Astrocyte (in vitro differentiated cells and primary cell): ENCODE data around the gene TTC27. TPM values are rescaled to one million over a fixed set of nuclear protein-coding genes. Genes with fewer than 3 reads are reported as not detected.

ENCODE experiments used
- DNase-seq: peaks from one replicate; pipeline ENCODE4 v3.0.0-alpha.2; 2010; ENCODE audit warnings: low read depth
- FAIRE-seq: peaks from 2 replicates; lab custom pipeline; 2011; peaks lifted over from hg19 to GRCh38; lab: Jason Lieb, UNC
- H2AFZ ChIP-seq: 2 replicates; pipeline ENCODE4 v1.6.0; 2012; ENCODE audit warnings: low read depth, low read length, inconsistent platforms
- H3K27ac ChIP-seq: 2 replicates; pipeline ENCODE4 v1.5.1; 2011; ENCODE audit warnings: low read depth, low read length, inconsistent platforms
- H3K27me3 ChIP-seq: 2 replicates; pipeline ENCODE4 v1.6.0; 2011; ENCODE audit warnings: low read length, inconsistent platforms; ENCODE audit not compliant: insufficient read depth
- H3K36me3 ChIP-seq: 2 replicates; pipeline ENCODE4 v1.5.1; 2011; ENCODE audit warnings: low read length, inconsistent platforms; ENCODE audit not compliant: insufficient read depth
- H3K4me1 ChIP-seq: 2 replicates; pipeline ENCODE4 v1.5.1; 2011; ENCODE audit warnings: low read length, inconsistent platforms; ENCODE audit not compliant: insufficient read depth
- H3K4me2 ChIP-seq: 2 replicates; pipeline ENCODE4 v1.6.0; 2012; ENCODE audit warnings: low read length, inconsistent platforms
- H3K4me3 ChIP-seq: 2 replicates; pipeline ENCODE4 v1.5.1; 2011; ENCODE audit warnings: low read depth, mild to moderate bottlenecking, low read length, inconsistent platforms; ENCODE audit not compliant: insufficient read depth
- H3K79me2 ChIP-seq: 2 replicates; pipeline ENCODE4 v1.6.0; 2012; ENCODE audit warnings: mild to moderate bottlenecking, low read length, inconsistent platforms; ENCODE audit not compliant: insufficient read depth
- H3K9ac ChIP-seq: 2 replicates; pipeline ENCODE4 v1.6.0; 2012; ENCODE audit warnings: mild to moderate bottlenecking, low read length, inconsistent platforms
- H3K9me3 ChIP-seq: 2 replicates; pipeline ENCODE4 v1.5.1; 2012; ENCODE audit warnings: low read depth, mild to moderate bottlenecking, low read length, inconsistent platforms; ENCODE audit not compliant: insufficient read depth
- H4K20me1 ChIP-seq: 2 replicates; pipeline ENCODE4 v1.6.0; 2012; ENCODE audit warnings: low read length, inconsistent platforms; ENCODE audit not compliant: insufficient read depth
- H3K27ac Mint-ChIP-seq: one replicate; pipeline ENCODE4 v1.8.0; 2021; ENCODE audit warnings: mild to moderate bottlenecking, mixed read lengths; ENCODE audit not compliant: unreplicated experiment
- H3K27me3 Mint-ChIP-seq: one replicate; pipeline ENCODE4 v1.8.0; 2021; ENCODE audit warnings: low read depth, mixed read lengths; ENCODE audit not compliant: unreplicated experiment
- H3K36me3 Mint-ChIP-seq: one replicate; pipeline ENCODE4 v1.8.0; 2021; ENCODE audit warnings: low read depth, mixed read lengths; ENCODE audit not compliant: unreplicated experiment
- H3K4me1 Mint-ChIP-seq: one replicate; pipeline ENCODE4 v1.8.0; 2021; ENCODE audit warnings: low read depth, mixed read lengths; ENCODE audit not compliant: unreplicated experiment
- H3K4me3 Mint-ChIP-seq: one replicate; pipeline ENCODE4 v1.8.0; 2021; ENCODE audit warnings: mild to moderate bottlenecking, moderate library complexity, mixed read lengths; ENCODE audit not compliant: unreplicated experiment
- H3K9me3 Mint-ChIP-seq: one replicate; pipeline ENCODE4 v1.8.0; 2021; ENCODE audit warnings: mild to moderate bottlenecking, mixed read lengths; ENCODE audit not compliant: unreplicated experiment
- CTCF ChIP-seq: IDR thresholded peaks from 2 replicates; pipeline ENCODE4 v1.5.1; 2011; ENCODE audit warnings: low read depth, mild to moderate bottlenecking, inconsistent platforms, low read length, moderate library complexity; ENCODE audit not compliant: insufficient read depth
- EZH2 ChIP-seq: IDR thresholded peaks from 2 replicates; pipeline ENCODE4 v1.6.1; 2012; ENCODE audit warnings: mild to moderate bottlenecking, low read length, inconsistent platforms; ENCODE audit not compliant: insufficient read depth
- total RNA-seq: library from RNA; stranded (reverse); gene quantifications from 2 replicates; pipeline ENCODE4 v1.2.1, GENCODE V29; 2021

Gene TTC27
- total RNA-seq, 1 donor from 2014 or later, result 25.1 TPM

GRCh38 chr2:32719430-32719829 is 91.6 kb downstream of the TTC27 start:
- Histone ChIP-seq H3K4me2 (no peak overlapping the region), H3K27me3 (no peaks in the 10 kb centered on the region), H3K79me2 (no peaks in the 10 kb centered on the region), H2AFZ (no peak overlapping the region), H3K36me3 (no peaks in the 10 kb centered on the region), H3K4me3 (no peak overlapping the region), H3K4me1 (peaks cover 8% of the 10 kb centered on the region), H3K9me3 (no peaks in the 10 kb centered on the region), H3K27ac (no peak overlapping the region), H4K20me1 (no peaks in the 10 kb centered on the region), H3K9ac (no peak overlapping the region)
- Mint-ChIP-seq H3K27me3 (no peaks in the 10 kb centered on the region), H3K36me3 (peaks cover 12% of the 10 kb centered on the region), H3K9me3 (peaks cover 2% of the 10 kb centered on the region), H3K27ac (no peak overlapping the region), H3K4me3 (no peak overlapping the region), H3K4me1 (peaks cover 16% of the 10 kb centered on the region)
- no peak for TF ChIP-seq CTCF
- no peak for TF ChIP-seq EZH2
- DNase-seq (no peak), FAIRE-seq (no peak)

GRCh38 chr2:32719933-32720716 is 92.3 kb downstream of the TTC27 start:
- H3K27me3 ChIP-seq, result no peaks in the 10 kb centered on the region
- DNase-seq, result no peak
- FAIRE-seq, result no peak
- no peaks in the 10 kb centered on the region for H4K20me1 ChIP-seq
- H3K4me2 ChIP-seq, result no peak overlapping the region
- Mint-ChIP-seq H3K36me3 (peaks cover 12% of the 10 kb centered on the region), H3K4me1 (peaks cover 12% of the 10 kb centered on the region), H3K27me3 (no peaks in the 10 kb centered on the region), H3K9me3 (peaks cover 2% of the 10 kb centered on the region), H3K27ac (no peak overlapping the region), H3K4me3 (no peak overlapping the region)
- peaks cover 8% of the 10 kb centered on the region for H3K4me1 ChIP-seq
- TF ChIP-seq EZH2 (no peak), CTCF (no peak)
- H2AFZ ChIP-seq, result no peak overlapping the region
- no peak overlapping the region for H3K4me3 ChIP-seq
- no peaks in the 10 kb centered on the region for H3K36me3 ChIP-seq
- no peak overlapping the region for H3K9ac ChIP-seq
- H3K27ac ChIP-seq, result no peak overlapping the region
- H3K79me2 ChIP-seq, result no peaks in the 10 kb centered on the region
- no peaks in the 10 kb centered on the region for H3K9me3 ChIP-seq

- no peak overlapping the region for H3K9ac ChIP-seq
- H3K9me3 Mint-ChIP-seq, result peaks cover 2% of the 10 kb centered on the region
Observed at GRCh38 chr2:32720771-32721170, 92.9 kb downstream of the TTC27 start.

More at GRCh38 chr2:32720771-32721170, 92.9 kb downstream of the TTC27 start:
- Mint-ChIP-seq H3K4me3 (no peak overlapping the region), H3K36me3 (peaks cover 18% of the 10 kb centered on the region), H3K27ac (no peak overlapping the region), H3K27me3 (no peaks in the 10 kb centered on the region), H3K4me1 (peaks cover 6% of the 10 kb centered on the region)
- DNase-seq (no peak), FAIRE-seq (no peak)
- no peak for TF ChIP-seq CTCF
- no peak for TF ChIP-seq EZH2
- Histone ChIP-seq H3K27ac (no peak overlapping the region), H3K79me2 (no peaks in the 10 kb centered on the region), H3K9me3 (no peaks in the 10 kb centered on the region), H3K4me1 (peaks cover 2% of the 10 kb centered on the region), H3K4me3 (no peak overlapping the region), H3K36me3 (no peaks in the 10 kb centered on the region), H4K20me1 (no peaks in the 10 kb centered on the region), H2AFZ (no peak overlapping the region), H3K4me2 (no peak overlapping the region), H3K27me3 (no peaks in the 10 kb centered on the region)
